ENCODE data around the gene NT5C1A.

NT5C1A gene

DNA sequence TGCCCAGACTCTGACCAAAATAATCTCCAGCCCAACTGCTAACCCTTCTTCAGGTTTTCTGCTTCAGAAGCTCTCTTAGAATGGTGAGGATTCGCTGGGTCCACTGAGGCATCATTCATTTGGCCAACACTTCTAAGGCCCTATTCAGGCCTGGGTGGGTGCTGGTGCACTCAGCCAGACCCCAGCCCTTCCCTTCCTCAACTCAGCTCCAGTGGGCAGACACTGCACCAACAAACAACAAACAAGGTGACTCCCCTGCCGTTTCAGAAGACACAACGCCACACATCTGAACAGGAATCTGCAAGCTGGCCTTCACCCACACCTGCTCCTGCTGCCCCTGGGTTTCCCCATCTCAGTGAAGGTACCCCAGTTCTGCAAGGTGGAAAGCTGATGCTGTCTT, 38.5 kb downstream of the NT5C1A start:
- no peak for DNase-seq

DNA sequence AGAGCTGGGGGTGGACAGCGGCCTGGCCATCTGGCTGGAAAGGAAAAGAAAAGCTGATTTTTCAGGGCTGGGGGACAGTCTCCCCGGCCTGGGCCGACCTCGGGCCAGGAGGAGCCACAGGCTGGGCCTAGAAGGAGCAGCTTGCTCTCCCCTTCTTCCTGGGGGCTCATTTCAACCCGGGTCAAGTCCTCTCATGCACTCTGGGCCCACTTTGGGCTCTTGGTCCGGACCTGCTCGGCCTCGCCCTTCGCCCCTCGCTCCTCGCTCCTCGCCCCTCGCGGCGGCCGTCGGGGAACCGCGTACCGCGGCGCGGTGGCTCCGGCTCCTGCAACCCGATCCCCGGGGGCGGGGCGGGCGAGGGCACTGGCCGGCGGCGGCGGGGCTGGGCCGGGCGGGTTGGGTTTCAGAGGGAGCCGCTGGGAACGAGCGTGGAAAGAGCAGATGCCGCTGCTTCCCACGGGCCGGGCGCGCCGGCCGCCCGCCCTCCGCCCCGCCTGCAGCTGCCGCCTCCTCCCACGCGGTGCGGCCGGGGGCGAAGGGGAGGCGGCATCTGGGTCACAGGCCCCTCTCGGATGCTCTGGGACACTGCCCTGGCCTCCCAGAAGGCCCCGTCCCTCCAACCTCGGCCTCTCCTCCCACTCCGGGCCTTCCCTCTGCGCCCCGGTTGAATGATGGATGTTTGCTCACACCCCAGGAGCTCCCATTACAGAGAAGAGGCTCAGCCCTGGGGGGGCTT, 39.1 kb downstream of the NT5C1A start:
- no peak for DNase-seq

DNA sequence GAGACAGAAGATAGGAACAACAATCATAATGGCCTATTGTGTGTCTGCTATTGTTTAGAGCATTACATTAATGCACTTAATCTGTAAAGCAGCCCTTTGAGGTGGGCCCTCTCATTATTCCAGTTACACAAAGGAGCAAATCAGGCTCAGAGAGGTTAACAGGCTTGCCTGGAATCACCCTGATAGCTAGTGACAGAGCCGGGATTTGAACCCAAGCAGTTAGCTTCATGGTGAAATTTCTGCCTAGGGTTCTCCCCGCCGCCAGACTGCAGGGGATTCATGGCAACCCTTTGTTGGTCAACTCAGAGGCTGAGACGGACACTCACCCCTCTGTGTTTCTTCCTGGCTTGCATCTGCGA, 39.6 kb downstream of the NT5C1A start:
- no peak for DNase-seq

DNA sequence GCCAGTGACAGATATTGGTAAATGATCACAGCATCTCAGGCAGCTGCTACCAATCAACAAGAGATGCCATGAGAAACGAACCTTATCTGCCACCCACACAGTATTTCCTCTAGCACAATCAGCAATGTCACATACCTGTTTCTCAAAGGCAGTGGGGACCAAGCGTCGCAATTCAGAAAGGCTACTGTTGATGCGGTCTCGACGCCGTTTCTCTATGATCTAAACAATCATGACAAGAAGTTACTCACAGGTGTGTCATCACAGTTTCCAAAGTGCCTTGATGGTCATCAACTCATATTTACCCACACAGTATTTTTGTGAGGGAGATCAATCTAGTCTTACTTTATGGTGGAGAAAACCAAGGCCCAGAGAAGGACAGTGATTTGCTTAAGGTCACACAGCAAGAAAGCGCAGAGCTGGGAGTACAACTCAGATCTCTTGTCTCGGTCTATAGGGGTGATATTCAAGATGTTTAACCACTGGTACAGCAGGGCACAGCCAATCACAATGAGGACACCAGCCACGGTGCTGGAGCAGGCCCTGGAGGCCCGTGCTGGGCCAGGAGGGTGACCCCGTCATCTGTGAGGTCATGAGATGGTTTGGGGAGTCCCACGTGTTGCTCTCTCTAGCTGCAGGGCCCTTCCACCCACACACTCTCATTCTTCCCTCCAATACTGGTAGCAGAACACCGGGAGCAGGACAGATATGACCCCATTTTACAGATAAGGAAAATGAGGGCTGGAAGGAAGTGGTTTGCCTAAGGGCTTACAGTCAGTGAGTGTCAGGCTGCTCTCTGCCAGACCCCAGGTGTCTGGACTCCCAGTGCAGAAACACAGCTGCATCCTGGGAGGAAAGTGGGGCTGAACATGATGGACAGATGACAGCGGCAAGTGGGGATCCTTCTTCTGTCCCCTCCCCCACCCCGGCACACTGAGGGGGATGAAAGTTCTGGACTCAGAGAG, 40.3 kb downstream of the NT5C1A start:
- no peak for DNase-seq

DNA sequence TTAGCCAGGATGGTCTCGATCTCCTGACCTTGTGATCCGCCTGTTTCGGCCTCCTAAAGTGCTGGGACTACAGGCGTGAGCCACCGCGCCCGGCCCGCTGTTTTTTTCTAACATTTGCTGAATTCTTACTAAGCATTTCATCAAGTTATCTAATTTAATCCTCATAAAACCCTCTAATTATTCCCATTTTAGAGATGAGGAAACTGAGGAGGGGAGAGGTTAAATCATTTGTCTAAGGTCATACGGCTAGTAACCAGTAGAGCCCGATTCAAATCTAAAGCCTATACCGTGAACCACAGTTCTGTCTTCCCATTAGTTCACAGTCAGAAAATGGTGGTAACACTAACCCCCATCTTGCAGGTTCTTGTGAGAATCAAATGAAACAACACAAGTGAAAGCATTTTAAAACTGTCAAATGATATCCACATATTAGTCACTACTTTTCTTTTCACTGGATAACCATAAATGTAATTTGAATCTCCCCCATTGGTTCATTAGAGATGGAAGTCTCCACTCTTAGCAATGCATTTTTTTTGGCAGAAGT, 43.0 kb downstream of the NT5C1A start:
- DNase-seq = no peak

DNA sequence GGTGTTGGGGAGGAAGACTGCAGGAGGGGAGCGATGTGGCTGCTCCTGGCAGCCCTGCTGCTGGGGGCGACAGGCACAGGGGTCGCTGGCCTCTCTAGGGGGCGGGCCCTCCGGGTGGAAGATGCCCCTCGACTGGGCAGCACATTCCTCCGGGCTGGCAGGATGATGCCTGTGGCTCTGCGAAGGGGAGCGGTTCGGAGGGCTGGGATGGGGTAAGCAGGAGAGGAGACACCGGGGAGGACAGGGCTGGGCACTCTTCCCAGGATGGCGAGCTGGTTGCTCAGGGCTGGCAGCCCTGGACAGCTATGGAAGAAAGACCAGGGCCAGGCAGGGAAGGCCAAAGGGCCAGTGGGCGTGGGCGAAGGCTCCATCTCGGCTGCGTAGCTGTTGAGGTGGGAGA, 45.3 kb downstream of the NT5C1A start:
- DNase-seq = no peak

DNA sequence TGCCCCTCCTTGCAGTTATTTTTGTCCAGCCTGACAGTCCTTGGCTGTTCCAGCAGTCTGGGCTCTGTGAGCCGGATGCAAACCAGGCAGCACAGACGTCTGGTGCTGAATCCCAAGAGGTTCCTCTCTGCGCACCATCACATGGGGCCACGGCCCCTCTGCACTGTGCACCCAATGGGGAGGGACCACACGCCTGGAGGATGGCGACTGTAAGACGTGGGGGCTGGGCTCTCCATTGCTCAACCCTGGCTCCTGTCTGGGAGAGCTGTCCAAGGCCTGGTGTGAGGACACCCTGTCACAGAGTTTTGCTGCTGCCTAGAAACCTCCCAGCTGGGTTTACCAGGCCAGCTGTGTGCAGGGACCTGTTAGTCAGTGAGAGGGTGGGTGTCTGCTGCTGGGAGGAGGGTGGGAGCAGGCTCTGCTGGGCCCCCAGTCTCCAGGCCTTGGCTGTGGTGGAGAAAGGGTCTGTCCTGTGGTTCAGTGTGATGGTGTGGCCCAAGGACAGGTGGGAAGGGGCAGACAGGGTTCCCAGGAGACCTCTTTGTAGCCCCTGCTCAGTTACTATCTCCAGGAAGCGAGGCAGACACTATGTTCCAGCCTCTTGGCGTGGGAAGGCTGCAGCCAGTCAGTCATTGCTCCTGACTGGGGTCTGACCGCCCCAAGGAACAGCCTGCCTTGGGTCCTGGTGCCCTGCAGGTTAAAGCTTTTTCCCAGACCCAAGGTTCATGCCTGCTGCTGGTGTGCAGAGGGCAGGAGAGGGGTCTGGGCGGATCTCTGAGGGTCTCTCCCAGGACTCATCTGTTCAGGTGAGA, 46.2 kb downstream of the NT5C1A start:
- DNase-seq = no peak

DNA sequence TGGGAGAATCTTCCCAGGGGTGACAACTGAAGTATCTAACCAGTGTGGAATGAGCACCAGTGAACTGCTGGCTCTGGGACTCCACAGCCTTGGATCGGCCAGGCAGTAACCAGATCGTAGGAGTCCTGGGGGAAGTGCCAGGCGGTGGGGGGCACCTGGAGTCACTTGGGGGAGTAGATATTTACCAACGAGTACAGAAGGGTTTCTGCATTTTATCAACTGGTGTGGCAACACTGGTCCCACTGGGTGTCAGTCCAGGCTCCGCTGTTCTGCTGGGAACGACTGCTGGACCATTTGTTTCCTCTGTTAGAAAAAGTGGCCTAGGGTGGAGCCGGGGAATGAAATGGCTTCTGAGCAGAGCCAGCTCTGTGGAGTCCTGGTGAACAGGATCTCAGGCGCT, 46.9 kb downstream of the NT5C1A start:
- no peak for DNase-seq

DNA sequence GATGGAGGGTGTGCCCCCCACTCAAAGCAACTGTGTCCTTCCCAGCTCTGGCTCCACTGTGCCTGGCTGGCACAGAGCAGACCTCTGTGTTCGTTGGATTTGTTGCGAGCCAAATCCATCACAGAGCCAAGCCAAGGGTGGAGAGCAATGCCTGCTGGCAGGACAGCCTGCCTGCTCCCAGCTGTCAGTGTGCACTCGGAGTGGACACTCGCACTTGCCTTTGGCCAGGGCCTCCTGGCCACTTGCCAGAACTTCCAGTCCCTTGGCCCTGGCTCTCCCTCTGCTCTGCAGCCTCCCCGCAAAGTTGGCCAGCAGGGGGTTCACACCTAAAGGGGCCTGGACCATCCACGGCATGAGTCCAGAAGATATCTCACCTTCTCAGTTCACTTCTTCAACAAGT, 48.9 kb downstream of the NT5C1A start:
- DNase-seq = no peak

DNA sequence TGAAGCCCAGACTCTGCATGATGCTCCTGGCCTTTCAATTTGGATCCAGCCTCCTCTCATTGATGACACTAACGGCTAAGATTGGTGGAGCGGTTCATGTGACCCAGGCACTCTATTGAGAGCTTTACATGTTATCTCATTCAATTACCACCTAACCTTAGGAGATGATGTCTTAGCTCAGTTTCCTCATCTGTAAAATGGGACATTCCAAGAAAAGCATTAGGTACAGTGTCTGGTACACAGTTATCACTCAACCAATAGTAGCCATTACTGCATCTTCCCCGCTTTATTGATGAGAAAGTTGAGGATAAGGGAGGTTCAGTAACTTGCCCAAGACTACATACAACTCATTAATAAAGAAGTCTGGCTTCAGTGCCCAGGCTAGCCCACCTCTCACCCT, 49.5 kb downstream of the NT5C1A start:
- DNase-seq = no peak

DNA sequence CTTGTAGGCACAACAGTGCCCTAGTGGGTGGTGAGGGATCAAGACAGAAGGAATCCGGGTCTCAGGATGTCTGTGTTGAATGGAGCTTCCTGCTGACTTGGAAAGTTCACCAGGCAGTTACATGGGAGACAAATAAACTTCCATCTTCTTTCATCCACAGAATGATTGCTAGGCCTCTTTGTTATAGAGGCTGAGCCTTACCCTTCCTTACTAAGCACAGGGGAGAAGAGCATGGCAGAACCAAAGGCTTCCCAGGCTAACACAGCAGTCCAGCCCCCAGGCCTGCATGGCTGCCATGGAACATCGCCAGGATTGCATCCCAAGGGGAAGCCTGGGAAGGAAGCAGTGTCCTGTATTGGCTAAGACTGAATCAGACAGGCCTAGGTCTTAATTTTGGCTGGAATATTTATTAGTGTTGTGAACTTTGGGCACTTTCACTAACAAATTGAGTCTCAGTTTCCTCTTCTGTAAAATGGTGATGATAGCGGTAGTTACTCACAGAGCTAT, 51.2 kb downstream of the NT5C1A start:
- DNase-seq = no peak

DNA sequence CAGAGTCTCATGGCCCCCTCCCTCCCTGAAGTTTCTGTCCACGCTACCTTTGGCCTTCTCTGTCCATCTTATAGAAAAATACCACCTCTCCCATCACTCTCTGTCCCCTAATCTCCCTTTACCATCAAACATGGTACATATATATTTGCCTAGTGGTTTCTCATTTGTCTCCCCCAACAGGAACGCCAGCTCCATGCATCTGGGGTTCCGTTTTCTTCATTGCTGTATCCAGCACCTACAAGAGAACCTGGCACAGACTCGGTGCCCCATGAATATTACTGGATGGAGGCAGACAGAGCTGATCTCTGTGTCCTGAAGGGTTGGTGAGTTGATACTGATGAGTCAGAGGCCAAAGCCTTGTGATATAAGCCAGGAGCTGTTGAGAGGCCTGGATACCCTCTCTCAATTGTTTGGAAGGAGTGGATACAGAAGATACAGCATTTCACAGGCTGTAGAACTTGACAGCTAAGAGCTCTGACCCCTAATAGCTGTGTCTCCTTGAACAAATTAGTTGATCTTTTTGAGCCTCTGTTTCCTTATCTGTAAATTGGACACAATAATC, 54.3 kb downstream of the NT5C1A start:
- no peak for DNase-seq

DNA sequence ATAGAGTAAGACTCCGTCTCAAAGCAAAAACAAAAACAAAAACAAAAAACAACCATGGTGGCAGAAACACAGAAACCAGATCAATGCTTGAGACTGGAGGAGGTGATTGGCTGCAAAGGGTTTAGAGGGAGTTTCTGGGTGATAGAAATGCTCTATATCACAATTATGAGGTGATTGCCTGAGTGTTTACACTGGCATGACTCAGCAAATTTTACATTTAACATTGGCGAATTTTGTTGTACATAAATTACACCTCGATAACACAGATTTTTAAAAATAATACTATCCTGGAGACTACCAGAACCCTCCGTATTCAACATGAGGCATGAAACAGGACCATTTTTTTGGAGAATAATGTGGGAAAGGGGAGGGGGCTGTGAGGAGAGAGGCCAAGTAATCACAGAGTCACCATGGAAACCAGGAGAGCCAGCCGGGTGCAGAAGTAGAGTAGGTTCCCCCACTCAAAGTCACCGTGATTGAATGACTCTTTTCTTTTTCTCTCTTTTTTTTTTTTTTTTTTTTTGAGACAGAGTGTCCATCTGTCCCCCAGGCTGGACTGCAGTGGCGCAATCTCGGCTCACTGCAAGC, 56.7 kb downstream of the NT5C1A start:
- DNase-seq = no peak

DNA sequence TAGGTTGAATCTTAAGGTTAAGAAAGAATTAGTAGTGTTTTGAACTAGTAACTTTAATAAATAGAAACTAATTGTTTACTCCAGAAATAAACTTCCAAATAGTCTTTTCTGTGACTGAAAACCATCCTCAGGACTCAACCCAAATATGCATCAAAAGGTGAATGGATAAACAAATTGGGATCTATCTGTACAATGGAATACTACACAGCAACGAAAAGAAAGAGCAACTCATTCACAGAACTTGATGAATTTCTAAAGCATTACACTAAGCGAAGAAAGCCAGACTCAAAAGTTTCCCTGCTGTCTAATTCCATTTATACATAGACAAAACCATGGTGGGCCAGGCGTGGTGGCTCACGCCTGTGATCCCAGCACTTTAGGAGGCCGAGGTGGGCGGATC, 57.4 kb downstream of the NT5C1A start:
- no peak for DNase-seq

DNA sequence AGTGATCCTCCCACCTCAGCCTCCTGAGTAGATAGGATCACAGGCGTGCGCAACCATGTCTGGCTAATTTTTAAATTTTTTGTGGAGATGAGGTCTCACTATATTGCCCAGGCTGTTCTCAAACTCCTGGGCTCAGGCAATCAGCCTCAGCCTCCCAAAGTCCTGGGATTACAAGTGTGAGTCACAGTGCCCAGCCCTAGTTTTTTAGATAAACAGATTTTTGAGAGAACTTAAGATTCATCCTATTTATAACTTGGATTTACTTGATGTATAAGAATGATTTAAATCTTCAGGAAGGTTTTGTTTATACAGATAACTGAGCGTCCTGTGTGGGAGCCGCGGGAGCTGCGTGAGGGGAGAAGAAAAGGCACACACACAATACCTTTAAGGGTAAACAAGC, 58.7 kb downstream of the NT5C1A start:
- no peak for DNase-seq

DNA sequence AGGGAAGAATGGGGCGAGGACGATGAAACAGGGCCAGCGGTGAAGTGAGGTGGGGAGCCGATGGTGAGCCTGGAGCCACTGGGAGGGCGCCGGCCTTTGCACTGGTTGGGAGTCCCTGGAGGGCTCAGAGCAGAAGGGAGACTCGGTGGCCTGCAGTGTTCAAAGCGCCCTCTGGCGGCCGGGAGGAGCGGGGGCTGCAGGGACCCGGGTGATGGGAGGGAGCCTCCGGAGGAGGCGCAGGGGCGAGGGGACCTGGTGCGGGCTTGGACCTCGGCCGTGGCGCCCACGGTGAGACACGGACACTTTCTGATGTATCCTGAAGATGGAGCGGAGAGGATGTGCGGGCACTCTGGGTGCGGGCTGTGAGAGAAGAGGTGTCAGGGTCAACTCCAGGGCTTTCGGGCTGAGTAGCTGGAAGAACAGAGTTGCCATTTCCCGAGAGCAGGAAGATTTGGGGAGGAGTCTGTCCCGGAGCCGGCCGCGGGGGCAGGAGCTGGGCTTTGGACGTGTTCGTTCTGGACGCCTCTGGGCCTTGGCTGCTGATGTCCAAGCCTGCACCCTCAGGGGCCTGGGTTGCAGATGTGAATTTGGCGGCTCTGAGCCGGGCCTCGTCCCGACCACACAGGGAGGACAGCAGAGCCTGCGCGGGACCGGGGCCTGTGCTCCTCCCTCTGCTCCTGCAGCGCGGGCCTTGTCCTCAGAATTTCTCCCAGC, 62.1 kb downstream of the NT5C1A start:
- no peak for DNase-seq
